DND-41 (cell line): ENCODE measurements around the gene TGFBRAP1.
A peak's percentile ranks its signal among the peaks of the same experiment; 100 is the strongest.

Experiments used
- ATAC-seq: fragments of 200-7000 bp; cut with Tn5 transposase; 3 replicates; pipeline ENCODE4 v1.9.1; 2021; ENCODE audit warnings: low read depth; ENCODE audit not compliant: insufficient read depth
- DNase-seq: peaks from one replicate; pipeline ENCODE4 v3.0.0-alpha.2; 2020
- H2AFZ ChIP-seq: 2 replicates; pipeline ENCODE4 v1.6.0; 2012; ENCODE audit warnings: low read depth, low read length
- H3K27ac ChIP-seq: 2 replicates; pipeline ENCODE4 v1.5.1; 2012; ENCODE audit warnings: low read length, inconsistent platforms
- H3K27me3 ChIP-seq: fragments of 200-600 bp; sonication (generic); 2 replicates; pipeline ENCODE4 v1.6.0; 2012; ENCODE audit warnings: low read length, mild to moderate bottlenecking, inconsistent platforms; ENCODE audit not compliant: insufficient read depth, poor library complexity
- H3K36me3 ChIP-seq: 2 replicates; pipeline ENCODE4 v1.5.1; 2012; ENCODE audit warnings: low read length, inconsistent platforms; ENCODE audit not compliant: insufficient read depth
- H3K4me1 ChIP-seq: 2 replicates; pipeline ENCODE4 v1.5.1; 2012; ENCODE audit warnings: mild to moderate bottlenecking, low read length; ENCODE audit not compliant: insufficient read depth
- H3K4me2 ChIP-seq: 2 replicates; pipeline ENCODE4 v1.6.0; 2012; ENCODE audit warnings: mild to moderate bottlenecking, moderate library complexity, low read length, inconsistent platforms; ENCODE audit not compliant: insufficient read depth
- H3K4me3 ChIP-seq, 2 experiments: fragments of 200-600 bp in 1 of 2; shearing (Covaris generic) in 1 of 2; 2 replicates each; pipeline ENCODE4 v1.5.1; 2012 to 2016; ENCODE audit warnings: inconsistent platforms in 2 of 2, low read length in 2 of 2, mild to moderate bottlenecking in 2 of 2, low read depth in 1 of 2, moderate library complexity in 1 of 2
- H3K79me2 ChIP-seq: 2 replicates; pipeline ENCODE4 v1.6.0; 2012; ENCODE audit warnings: low read length, inconsistent platforms; ENCODE audit not compliant: insufficient read depth
- H3K9ac ChIP-seq: 2 replicates; pipeline ENCODE4 v1.6.0; 2012; ENCODE audit warnings: low read depth, mild to moderate bottlenecking, inconsistent platforms, low read length, moderate library complexity
- H3K9me3 ChIP-seq: 2 replicates; pipeline ENCODE4 v1.5.1; 2012; ENCODE audit warnings: low read length, moderate library complexity, mild to moderate bottlenecking, inconsistent platforms; ENCODE audit not compliant: insufficient read depth, severe bottlenecking
- H4K20me1 ChIP-seq: 2 replicates; pipeline ENCODE4 v1.6.0; 2012; ENCODE audit warnings: low read length; ENCODE audit not compliant: insufficient read depth
- CTCF ChIP-seq: IDR thresholded peaks from 2 replicates; pipeline ENCODE4 v1.5.1; 2012; ENCODE audit warnings: borderline replicate concordance, low read length, moderate library complexity, mild to moderate bottlenecking; ENCODE audit not compliant: poor library complexity, severe bottlenecking; ENCODE audit errors: extremely low read depth
- EZH2 ChIP-seq: IDR thresholded peaks from 3 replicates; pipeline ENCODE4 v1.6.1; 2012; ENCODE audit warnings: borderline replicate concordance, low read depth, mild to moderate bottlenecking, moderate library complexity, low read length, inconsistent platforms; ENCODE audit not compliant: severe bottlenecking

TGFBRAP1 gene

DNA sequence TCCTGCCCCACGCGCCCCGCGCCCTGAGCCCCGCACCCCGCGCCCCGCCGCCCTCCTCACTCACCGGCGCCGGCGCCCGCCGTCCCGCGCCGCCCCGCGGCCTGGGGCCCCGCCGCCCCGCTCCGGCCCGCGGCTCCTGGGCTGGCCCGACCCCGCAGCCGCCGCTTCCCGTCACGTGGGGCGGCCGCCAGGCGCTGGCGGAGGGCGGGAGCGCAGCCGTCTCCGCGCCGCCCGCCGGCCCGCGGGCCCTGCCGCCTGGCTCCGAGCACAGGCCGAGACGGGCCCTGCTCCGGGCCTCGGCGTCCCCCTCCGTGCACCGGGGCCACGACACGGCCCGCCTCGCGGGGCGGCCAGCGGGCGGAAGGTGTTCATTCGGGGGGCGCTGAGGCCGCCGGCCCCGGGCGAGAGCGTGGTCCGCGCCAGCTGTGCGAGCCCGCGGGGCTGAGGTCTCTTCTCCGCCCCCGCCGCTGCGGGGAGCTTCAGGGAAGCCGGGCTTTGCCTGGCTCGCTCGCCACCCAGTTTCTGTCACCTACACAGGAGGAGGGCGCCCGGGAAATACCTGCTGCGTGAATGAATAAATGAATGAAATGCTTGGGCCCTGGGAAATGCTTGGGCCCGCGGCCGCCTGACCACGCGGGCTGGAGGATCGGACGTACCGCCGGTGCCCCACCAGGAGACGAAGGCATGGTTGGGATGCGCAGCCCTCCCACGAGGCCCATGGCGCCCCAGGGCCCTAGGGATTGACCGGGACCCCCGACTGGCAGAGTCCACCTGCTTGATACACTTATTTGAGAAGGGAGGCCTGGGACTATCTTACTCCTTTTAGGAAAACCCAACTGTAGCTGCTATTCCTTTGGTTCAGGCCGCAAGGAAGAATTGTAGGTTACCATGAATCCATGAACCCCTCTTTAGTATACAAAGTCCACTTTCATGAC, at the start of gene TGFBRAP1:
Gene TGFBRAP1 (minus strand): TSS at position 175 of the 935 bp plus-strand sequence. CDS start 21,434 bp downstream, outside the sequence.
- Histone ChIP-seq H4K20me1 (peaks cover 10% of the 10 kb centered on the region; the same call in 1 of the 2 replicates), H3K27ac (peak within 1 kb of the TSS; percentile 88), H3K27me3 (no peaks in the 10 kb centered on the region), H3K4me3 (peak within 1 kb of the TSS; percentile 73 to 86), H3K9ac (peak within 1 kb of the TSS; percentile 99), H3K36me3 (peaks cover 10% of the 10 kb centered on the region; the same call in 1 of the 2 replicates), H3K4me2 (peak within 1 kb of the TSS; percentile 95), H2AFZ (peak within 1 kb of the TSS; percentile 94), H3K4me1 (peaks cover 25% of the 10 kb centered on the region), H3K9me3 (no peaks in the 10 kb centered on the region), H3K79me2 (peaks cover 54% of the 10 kb centered on the region)
- ATAC-seq (peak; percentile 85), DNase-seq (peak; percentile 56)
- no peak for TF ChIP-seq EZH2
- TF ChIP-seq CTCF: no peak

GRCh38 chr2:105378921-105379383, 49.4 kb upstream of the TGFBRAP1 start:
- Histone ChIP-seq H3K27me3 (no peaks in the 10 kb centered on the region), H3K27ac (no peak overlapping the region), H3K4me2 (no peak overlapping the region), H2AFZ (no peak overlapping the region), H3K9ac (no peak overlapping the region), H3K36me3 (no peaks in the 10 kb centered on the region), H3K4me3 (no peak overlapping the region), H3K9me3 (no peaks in the 10 kb centered on the region), H3K79me2 (no peaks in the 10 kb centered on the region), H3K4me1 (no peaks in the 10 kb centered on the region), H4K20me1 (no peaks in the 10 kb centered on the region)
- no peak for ATAC-seq
- no peak for DNase-seq
- no peak for TF ChIP-seq CTCF
- no peak for TF ChIP-seq EZH2

GRCh38 chr2:105378276-105378840, 48.8 kb upstream of the TGFBRAP1 start:
- Histone ChIP-seq H3K9me3 (no peaks in the 10 kb centered on the region), H3K27ac (no peak overlapping the region), H3K79me2 (no peaks in the 10 kb centered on the region), H2AFZ (no peak overlapping the region), H4K20me1 (no peaks in the 10 kb centered on the region), H3K4me1 (no peaks in the 10 kb centered on the region), H3K9ac (no peak overlapping the region), H3K4me2 (no peak overlapping the region), H3K4me3 (no peak overlapping the region), H3K27me3 (no peaks in the 10 kb centered on the region), H3K36me3 (no peaks in the 10 kb centered on the region)
- ATAC-seq (no peak), DNase-seq (no peak)
- TF ChIP-seq EZH2 (no peak), CTCF (no peak)
